ENCODE results near the gene HRH2.

Gene HRH2

GRCh38 chr5:175693741-175694140, 35.9 kb downstream of the HRH2 start:
- H3K23ac ChIP-seq (ENCODE audit: low read length): no peak overlapping the region
- DNase-seq: no peak
- H3K14ac ChIP-seq (ENCODE audit: low read length): no peak overlapping the region
- no peak overlapping the region for H4K8ac ChIP-seq (ENCODE audit: low read depth, low read length)
- no peaks in the 10 kb centered on the region for H3K79me2 ChIP-seq (ENCODE audit: control insufficient read depth, insufficient read depth, low read length, poor library complexity)
- no peak overlapping the region for H2BK5ac ChIP-seq (ENCODE audit: low read depth, low read length, poor library complexity)
- no peak overlapping the region for H3K4me3 ChIP-seq (ENCODE audit: low read depth, low read length)
- no peak overlapping the region for H2AK5ac ChIP-seq (ENCODE audit: low read length)
- peaks cover 3% of the 10 kb centered on the region for H3K79me1 ChIP-seq (ENCODE audit: low read length)
- H3K36me3 ChIP-seq (ENCODE audit: control insufficient read depth in 1 of 2, insufficient read depth in 2 of 2, low read length in 2 of 2): no peaks in the 10 kb centered on the region
- H2BK120ac ChIP-seq (ENCODE audit: insufficient read depth, low read length, poor library complexity): no peak overlapping the region
- H4K12ac ChIP-seq (ENCODE audit: low read depth, low read length): no peak overlapping the region
- no peak overlapping the region for H4K91ac ChIP-seq (ENCODE audit: low read depth, low read length)
- H3K27me3 ChIP-seq (ENCODE audit: insufficient read depth, low read length): no peaks in the 10 kb centered on the region
- peaks cover 2% of the 10 kb centered on the region for H3K9me3 ChIP-seq (ENCODE audit: insufficient read depth, low read depth, low read length)
- no peak overlapping the region for H2BK12ac ChIP-seq (ENCODE audit: low read length)
- no peak overlapping the region for H3K18ac ChIP-seq (ENCODE audit: low read length)
- peaks cover 2 to 3% of the 10 kb centered on the region in 2 experiments for H3K4me1 ChIP-seq (ENCODE audit: control insufficient read depth in 1 of 2, insufficient read depth in 2 of 2, low read length in 2 of 2)
- H3K4me2 ChIP-seq (ENCODE audit: low read length): no peak overlapping the region
- no CpG with 5 or more reads among the region's 5 CpGs for WGBS (ENCODE audit: extremely low coverage, insufficient coverage, insufficient read length)
- no peak overlapping the region for H3K27ac ChIP-seq (ENCODE audit: low read depth, low read length)
- no peak overlapping the region for H3K9ac ChIP-seq (ENCODE audit: low read length)
- H2AFZ ChIP-seq (ENCODE audit: insufficient read depth, low read length, poor library complexity): no peak overlapping the region
- no peak overlapping the region for H3K4ac ChIP-seq (ENCODE audit: low read depth, low read length)

GRCh38 chr5:175694371-175695160, 36.7 kb downstream of the HRH2 start:
- Histone ChIP-seq H3K4ac (ENCODE audit: low read depth, low read length) (no peak overlapping the region), H3K9ac (ENCODE audit: low read length) (no peak overlapping the region), H3K14ac (ENCODE audit: low read length) (no peak overlapping the region), H3K36me3 (ENCODE audit: control insufficient read depth in 1 of 2, insufficient read depth in 2 of 2, low read length in 2 of 2) (no peaks in the 10 kb centered on the region), H3K79me2 (ENCODE audit: control insufficient read depth, insufficient read depth, low read length, poor library complexity) (no peaks in the 10 kb centered on the region), H2BK5ac (ENCODE audit: low read depth, low read length, poor library complexity) (no peak overlapping the region), H3K79me1 (ENCODE audit: low read length) (peaks cover 3% of the 10 kb centered on the region), H4K91ac (ENCODE audit: low read depth, low read length) (no peak overlapping the region), H3K4me1 (ENCODE audit: control insufficient read depth in 1 of 2, insufficient read depth in 2 of 2, low read length in 2 of 2) (peaks cover 2 to 3% of the 10 kb centered on the region in 2 experiments), H2AK5ac (ENCODE audit: low read length) (no peak overlapping the region), H3K18ac (ENCODE audit: low read length) (no peak overlapping the region), H3K27me3 (ENCODE audit: insufficient read depth, low read length) (no peaks in the 10 kb centered on the region), H4K8ac (ENCODE audit: low read depth, low read length) (no peak overlapping the region), H3K4me2 (ENCODE audit: low read length) (no peak overlapping the region), H3K4me3 (ENCODE audit: low read depth, low read length) (no peak overlapping the region), H3K27ac (ENCODE audit: low read depth, low read length) (no peak overlapping the region), H2BK12ac (ENCODE audit: low read length) (no peak overlapping the region), H4K12ac (ENCODE audit: low read depth, low read length) (no peak overlapping the region), H2AFZ (ENCODE audit: insufficient read depth, low read length, poor library complexity) (no peak overlapping the region), H3K23ac (ENCODE audit: low read length) (no peak overlapping the region), H2BK120ac (ENCODE audit: insufficient read depth, low read length, poor library complexity) (no peak overlapping the region), H3K9me3 (ENCODE audit: insufficient read depth, low read depth, low read length) (peaks cover 2% of the 10 kb centered on the region)
- no peak for DNase-seq
- WGBS (ENCODE audit: extremely low coverage, insufficient coverage, insufficient read length): no CpG with 5 or more reads among the region's 13 CpGs

- Histone ChIP-seq H3K27me3 (ENCODE audit: insufficient read depth, low read length) (no peaks in the 10 kb centered on the region), H3K79me1 (ENCODE audit: low read length) (peaks cover 3% of the 10 kb centered on the region), H3K23ac (ENCODE audit: low read length) (no peak overlapping the region), H2AK5ac (ENCODE audit: low read length) (no peak overlapping the region), H4K91ac (ENCODE audit: low read depth, low read length) (no peak overlapping the region), H4K12ac (ENCODE audit: low read depth, low read length) (no peak overlapping the region), H3K4me3 (ENCODE audit: low read depth, low read length) (no peak overlapping the region), H2AFZ (ENCODE audit: insufficient read depth, low read length, poor library complexity) (no peak overlapping the region), H3K4ac (ENCODE audit: low read depth, low read length) (no peak overlapping the region), H3K4me1 (ENCODE audit: control insufficient read depth in 1 of 2, insufficient read depth in 2 of 2, low read length in 2 of 2) (peaks cover 2 to 3% of the 10 kb centered on the region in 2 experiments), H3K27ac (ENCODE audit: low read depth, low read length) (no peak overlapping the region), H2BK12ac (ENCODE audit: low read length) (no peak overlapping the region), H2BK5ac (ENCODE audit: low read depth, low read length, poor library complexity) (no peak overlapping the region), H3K79me2 (ENCODE audit: control insufficient read depth, insufficient read depth, low read length, poor library complexity) (no peaks in the 10 kb centered on the region), H4K8ac (ENCODE audit: low read depth, low read length) (peak overlapping the region; percentile 73), H3K9ac (ENCODE audit: low read length) (no peak overlapping the region), H3K4me2 (ENCODE audit: low read length) (no peak overlapping the region), H2BK120ac (ENCODE audit: insufficient read depth, low read length, poor library complexity) (no peak overlapping the region), H3K14ac (ENCODE audit: low read length) (no peak overlapping the region), H3K36me3 (ENCODE audit: control insufficient read depth in 1 of 2, insufficient read depth in 2 of 2, low read length in 2 of 2) (no peaks in the 10 kb centered on the region), H3K18ac (ENCODE audit: low read length) (no peak overlapping the region), H3K9me3 (ENCODE audit: insufficient read depth, low read depth, low read length) (peaks cover 2% of the 10 kb centered on the region)
- DNase-seq: no peak
- no CpG with 5 or more reads among the region's 19 CpGs for WGBS (ENCODE audit: extremely low coverage, insufficient coverage, insufficient read length)
Measured at GRCh38 chr5:175695161-175696126, 37.6 kb downstream of the HRH2 start.

- WGBS (ENCODE audit: extremely low coverage, insufficient coverage, insufficient read length): no CpG with 5 or more reads among the region's 16 CpGs
- Histone ChIP-seq H3K27ac (ENCODE audit: low read depth, low read length) (no peak overlapping the region), H3K14ac (ENCODE audit: low read length) (no peak overlapping the region), H3K27me3 (ENCODE audit: insufficient read depth, low read length) (no peaks in the 10 kb centered on the region), H4K12ac (ENCODE audit: low read depth, low read length) (peak overlapping the region; percentile 35), H2BK120ac (ENCODE audit: insufficient read depth, low read length, poor library complexity) (no peak overlapping the region), H3K4me3 (ENCODE audit: low read depth, low read length) (no peak overlapping the region), H2AK5ac (ENCODE audit: low read length) (no peak overlapping the region), H2BK5ac (ENCODE audit: low read depth, low read length, poor library complexity) (no peak overlapping the region), H4K8ac (ENCODE audit: low read depth, low read length) (peak overlapping the region; percentile 73), H3K79me1 (ENCODE audit: low read length) (peaks cover 3% of the 10 kb centered on the region), H3K9ac (ENCODE audit: low read length) (no peak overlapping the region), H3K23ac (ENCODE audit: low read length) (no peak overlapping the region), H3K9me3 (ENCODE audit: insufficient read depth, low read depth, low read length) (peaks cover 2% of the 10 kb centered on the region), H2AFZ (ENCODE audit: insufficient read depth, low read length, poor library complexity) (no peak overlapping the region), H3K18ac (ENCODE audit: low read length) (no peak overlapping the region), H3K4me2 (ENCODE audit: low read length) (no peak overlapping the region), H3K79me2 (ENCODE audit: control insufficient read depth, insufficient read depth, low read length, poor library complexity) (no peaks in the 10 kb centered on the region), H3K36me3 (ENCODE audit: control insufficient read depth in 1 of 2, insufficient read depth in 2 of 2, low read length in 2 of 2) (no peaks in the 10 kb centered on the region), H3K4ac (ENCODE audit: low read depth, low read length) (no peak overlapping the region), H2BK12ac (ENCODE audit: low read length) (no peak overlapping the region), H4K91ac (ENCODE audit: low read depth, low read length) (peak overlapping the region; percentile 37), H3K4me1 (ENCODE audit: control insufficient read depth in 1 of 2, insufficient read depth in 2 of 2, low read length in 2 of 2) (peaks cover 2 to 3% of the 10 kb centered on the region in 2 experiments)
- peak in 1 of 2 donors; percentile 34 for DNase-seq
Measured at GRCh38 chr5:175696139-175696854, 38.4 kb downstream of the HRH2 start.
